HEK293 (cell line): Measurements from ENCODE around the gene CDCP1.

Experiments used
- CTCF ChIA-PET: fragments of 350-600 bp; formaldehyde crosslinking; extraction: SDS; loops from one replicate; lab custom pipeline; 2021; ENCODE audit warnings: antibody characterized with exemption; lab: Yijun Ruan, JAX
- POLR2A ChIA-PET: fragments of 300-600 bp; formaldehyde crosslinking; extraction: SDS; loops from one replicate; lab custom pipeline; 2020; ENCODE audit warnings: antibody characterized with exemption, inconsistent platforms; lab: Yijun Ruan, JAX
- H3K27ac ChIP-seq: fragments of 200-500 bp; sonication (Bioruptor generic); 2 replicates; pipeline ENCODE4 v1.5.1; 2014; ENCODE audit warnings: low read depth, low read length, control low read depth, inconsistent platforms; ENCODE audit errors: extremely low read depth
- H3K36me3 ChIP-seq, 2 experiments: fragments of 200-500 bp in 1 of 2; sonication (Bioruptor generic) in 1 of 2; 1 replicate in 1 of 2; 2 replicates in 1 of 2; pipeline ENCODE4 v1.5.1; 2014 to 2017; ENCODE audit warnings: inconsistent platforms in 2 of 2, low read length in 2 of 2; ENCODE audit not compliant: control insufficient read depth in 2 of 2, insufficient read depth in 1 of 2
- H3K4me1 ChIP-seq: fragments of 200-500 bp; sonication (Bioruptor generic); 2 replicates; pipeline ENCODE4 v1.5.1; 2014; ENCODE audit warnings: mild to moderate bottlenecking, low read length, inconsistent platforms; ENCODE audit not compliant: control insufficient read depth, insufficient read depth
- H3K4me3 ChIP-seq: 2 replicates; pipeline ENCODE4 v1.5.1; 2011; ENCODE audit warnings: low read depth, mild to moderate bottlenecking, control low read depth, low read length, moderate library complexity
- H3K9me3 ChIP-seq: fragments of 200-500 bp; sonication (Bioruptor generic); 2 replicates; pipeline ENCODE4 v1.5.1; 2014; ENCODE audit warnings: low read depth, low read length, inconsistent platforms; ENCODE audit not compliant: control insufficient read depth, insufficient read depth
- GLI4 ChIP-seq: fragments of 450-650 bp; formaldehyde crosslinking; IDR thresholded peaks from 2 replicates; pipeline ENCODE4 v1.5.1; 2016; ENCODE audit warnings: missing biosample characterization, missing genetic modification characterization
- GLIS1 ChIP-seq: fragments of 450-650 bp; formaldehyde crosslinking; IDR thresholded peaks from 2 replicates; pipeline ENCODE4 v1.5.1; 2016; ENCODE audit warnings: missing biosample characterization, missing genetic modification characterization
- HIC1 ChIP-seq: fragments of 450-650 bp; formaldehyde crosslinking; IDR thresholded peaks from 2 replicates; pipeline ENCODE4 v1.5.1; 2016; ENCODE audit warnings: missing biosample characterization, missing genetic modification characterization
- KLF9 ChIP-seq: fragments of 450-650 bp; formaldehyde crosslinking; IDR thresholded peaks from 2 replicates; pipeline ENCODE4 v1.5.1; 2016; ENCODE audit warnings: missing biosample characterization, missing genetic modification characterization, low read depth
- OSR2 ChIP-seq: fragments of 450-650 bp; formaldehyde crosslinking; IDR thresholded peaks from 2 replicates; pipeline ENCODE4 v1.5.1; 2016; ENCODE audit warnings: missing biosample characterization, missing genetic modification characterization
- SCRT2 ChIP-seq: fragments of 450-650 bp; formaldehyde crosslinking; IDR thresholded peaks from 2 replicates; pipeline ENCODE4 v1.5.1; 2016; ENCODE audit warnings: missing biosample characterization, missing genetic modification characterization
- ZBTB26 ChIP-seq: fragments of 450-650 bp; formaldehyde crosslinking; optimal IDR thresholded peaks from 2 replicates; pipeline ENCODE3; 2016; ENCODE audit warnings: missing biosample characterization, mild to moderate bottlenecking, missing genetic modification characterization
- ZFP69B ChIP-seq: fragments of 450-650 bp; formaldehyde crosslinking; IDR thresholded peaks from 2 replicates; pipeline ENCODE4 v1.5.1; 2016; ENCODE audit warnings: missing biosample characterization, missing genetic modification characterization
- ZIC2 ChIP-seq: fragments of 450-650 bp; formaldehyde crosslinking; IDR thresholded peaks from 2 replicates; pipeline ENCODE4 v1.5.1; 2016; ENCODE audit warnings: missing biosample characterization, missing genetic modification characterization
- ZNF169 ChIP-seq: fragments of 450-650 bp; formaldehyde crosslinking; IDR thresholded peaks from 2 replicates; pipeline ENCODE4 v1.5.1; 2016; ENCODE audit warnings: missing biosample characterization, missing genetic modification characterization
- ZNF202 ChIP-seq: fragments of 450-650 bp; formaldehyde crosslinking; IDR thresholded peaks from 2 replicates; pipeline ENCODE4 v1.5.1; 2016; ENCODE audit warnings: missing biosample characterization, missing genetic modification characterization, borderline replicate concordance
- ZNF223 ChIP-seq: fragments of 450-650 bp; formaldehyde crosslinking; IDR thresholded peaks from 2 replicates; pipeline ENCODE4 v1.5.1; 2016; ENCODE audit warnings: missing biosample characterization, missing genetic modification characterization
- ZNF266 ChIP-seq: fragments of 450-650 bp; formaldehyde crosslinking; IDR thresholded peaks from 2 replicates; pipeline ENCODE4 v1.5.1; 2016; ENCODE audit warnings: missing biosample characterization, missing genetic modification characterization, low read depth
- ZNF354C ChIP-seq: fragments of 450-650 bp; formaldehyde crosslinking; IDR thresholded peaks from 2 replicates; pipeline ENCODE4 v1.5.1; 2016; ENCODE audit warnings: missing biosample characterization, missing genetic modification characterization, low read depth, borderline replicate concordance
- ZNF37A ChIP-seq: fragments of 450-650 bp; IDR thresholded peaks from 2 replicates; pipeline ENCODE4 v1.5.1; 2018; ENCODE audit warnings: missing biosample characterization, missing genetic modification characterization
- ZNF398 ChIP-seq: fragments of 450-650 bp; formaldehyde crosslinking; IDR thresholded peaks from 2 replicates; pipeline ENCODE4 v1.5.1; 2017; ENCODE audit warnings: missing biosample characterization, missing genetic modification characterization
- ZNF747 ChIP-seq: fragments of 450-650 bp; formaldehyde crosslinking; IDR thresholded peaks from 2 replicates; pipeline ENCODE4 v1.5.1; 2016; ENCODE audit warnings: missing biosample characterization, missing genetic modification characterization
- ZNF777 ChIP-seq: fragments of 450-650 bp; formaldehyde crosslinking; IDR thresholded peaks from 2 replicates; pipeline ENCODE4 v1.5.1; 2017; ENCODE audit warnings: missing biosample characterization, missing genetic modification characterization, borderline replicate concordance
- ZNF785 ChIP-seq: fragments of 450-650 bp; formaldehyde crosslinking; IDR thresholded peaks from 2 replicates; pipeline ENCODE4 v1.5.1; 2016; ENCODE audit warnings: missing biosample characterization, missing genetic modification characterization
- ZNF792 ChIP-seq: fragments of 450-650 bp; formaldehyde crosslinking; IDR thresholded peaks from 2 replicates; pipeline ENCODE4 v1.5.1; 2016; ENCODE audit warnings: missing biosample characterization, missing genetic modification characterization
- ZNF843 ChIP-seq: fragments of 450-650 bp; formaldehyde crosslinking; IDR thresholded peaks from 2 replicates; pipeline ENCODE4 v1.5.1; 2016; ENCODE audit warnings: missing biosample characterization, missing genetic modification characterization
- ZSCAN16 ChIP-seq: fragments of 450-650 bp; formaldehyde crosslinking; IDR thresholded peaks from 2 replicates; pipeline ENCODE4 v1.5.1; 2016; ENCODE audit warnings: missing biosample characterization, missing genetic modification characterization
- ZSCAN23 ChIP-seq: fragments of 450-650 bp; formaldehyde crosslinking; IDR thresholded peaks from 2 replicates; pipeline ENCODE4 v1.5.1; 2016; ENCODE audit warnings: missing biosample characterization, missing genetic modification characterization

Gene CDCP1

GRCh38 chr3:45104715-45105711 lies 41.2 kb downstream of the CDCP1 start (continued):
- TF ChIP-seq ZSCAN23 (tag by site-specific recombination) (no peak), GLIS1 (tag by site-specific recombination) (no peak), ZNF266 (tag by site-specific recombination) (no peak), ZNF747 (no peak), SCRT2 (tag by site-specific recombination) (no peak)

- no peaks in the 10 kb centered on the region for H3K36me3 ChIP-seq
- POLR2A ChIA-PET, result no interaction called here
- no peaks in the 10 kb centered on the region for H3K9me3 ChIP-seq
- H3K4me3 ChIP-seq, result no peak overlapping the region
- H3K27ac ChIP-seq, result no peak overlapping the region
- CTCF ChIA-PET, result no interaction called here
- TF ChIP-seq ZNF223 (tag by site-specific recombination) (no peak), ZNF785 (tag by site-specific recombination) (no peak), ZNF843 (no peak)
- no peaks in the 10 kb centered on the region for H3K4me1 ChIP-seq
Measured at GRCh38 chr3:45103753-45104714, 42.1 kb downstream of the CDCP1 start.

GRCh38 chr3:45103334-45103733 lies 42.8 kb downstream of the CDCP1 start:
- Histone ChIP-seq H3K4me1 (no peaks in the 10 kb centered on the region), H3K9me3 (no peaks in the 10 kb centered on the region), H3K36me3 (no peaks in the 10 kb centered on the region), H3K27ac (no peak overlapping the region), H3K4me3 (no peak overlapping the region)
- TF ChIP-seq ZNF169 (tag by site-specific recombination) (no peak), OSR2 (tag by site-specific recombination) (no peak), KLF9 (no peak)
- POLR2A ChIA-PET, result no interaction called here
- CTCF ChIA-PET, result no interaction called here

- Histone ChIP-seq H3K36me3 (no peaks in the 10 kb centered on the region), H3K9me3 (no peaks in the 10 kb centered on the region), H3K4me1 (no peaks in the 10 kb centered on the region), H3K27ac (no peak overlapping the region), H3K4me3 (no peak overlapping the region)
- ChIA-PET CTCF (interaction anchor here (0.6 kb wide), 1 partner anchor 12 kb away, joined by 3 read pairs; no protein-coding TSS in a partner anchor), POLR2A (interaction anchor here (0.6 kb wide), 1 partner anchor 112 kb away, joined by 4 read pairs; no protein-coding TSS in a partner anchor)
- TF ChIP-seq ZSCAN16 (no peak), ZIC2 (no peak), ZNF266 (tag by site-specific recombination) (no peak), HIC1 (tag by site-specific recombination) (no peak), ZNF354C (tag by site-specific recombination) (no peak), ZFP69B (tag by site-specific recombination) (no peak), ZNF792 (no peak), ZNF37A (no peak), ZNF398 (tag by site-specific recombination) (no peak), ZNF202 (tag by site-specific recombination) (no peak), ZSCAN23 (tag by site-specific recombination) (no peak), GLI4 (tag by site-specific recombination) (no peak), GLIS1 (tag by site-specific recombination) (no peak), ZNF777 (tag by site-specific recombination) (no peak), ZBTB26 (no peak)
Measured at GRCh38 chr3:45100981-45101407, 45.2 kb downstream of the CDCP1 start.
